ENCODE results near the gene ALDOA. TPM values are rescaled to one million over a fixed set of nuclear protein-coding genes. Genes with fewer than 3 reads are reported as not detected.

Gene ALDOA
- 1,377 to 1,871 TPM (median 1,822 TPM) in 5 replicates for total RNA-seq (2022; extraction: Qiagen RNA extraction; ENCODE audit: low read depth)

GRCh38 chr16:30065102-30065942 is at the start of gene ALDOA:
TSS of gene ALDOA (plus strand) at chr16:30065760. CDS start at chr16:30066898, 1,138 bp downstream.

DNA sequence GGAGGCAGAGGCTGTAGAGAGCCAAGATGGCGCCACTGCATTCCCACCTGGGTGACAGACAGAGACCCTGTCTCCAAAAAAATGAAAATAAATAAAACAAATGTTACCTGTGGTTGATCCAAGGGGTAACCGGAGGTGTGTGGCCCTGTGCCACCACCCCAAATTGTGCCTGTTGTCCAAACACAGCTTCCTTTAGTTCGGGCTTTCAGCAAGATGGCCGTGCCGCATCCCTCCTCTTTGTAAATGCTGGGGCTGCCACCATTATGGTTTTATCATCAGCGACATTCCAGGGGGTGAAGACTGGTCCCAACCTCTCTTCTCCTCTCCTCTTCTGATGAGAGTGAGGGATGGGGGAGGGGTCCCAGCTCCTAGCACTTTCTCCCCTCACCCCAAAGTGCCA is 42.7 kb upstream of the ALDOA start, which contains the start of gene C16orf92:
Gene C16orf92, plus strand, starts transcription at position 312 of the 400 bp plus-strand sequence. CDS start 143 bp downstream, outside the sequence.

GRCh38 chr16:30030841-30031413 is 34.6 kb upstream of the ALDOA start, which contains the start of gene TLCD3B:
TSS of gene TLCD3B (minus strand) at chr16:30031271. CDS start at chr16:30030527, 744 bp downstream.

DNA sequence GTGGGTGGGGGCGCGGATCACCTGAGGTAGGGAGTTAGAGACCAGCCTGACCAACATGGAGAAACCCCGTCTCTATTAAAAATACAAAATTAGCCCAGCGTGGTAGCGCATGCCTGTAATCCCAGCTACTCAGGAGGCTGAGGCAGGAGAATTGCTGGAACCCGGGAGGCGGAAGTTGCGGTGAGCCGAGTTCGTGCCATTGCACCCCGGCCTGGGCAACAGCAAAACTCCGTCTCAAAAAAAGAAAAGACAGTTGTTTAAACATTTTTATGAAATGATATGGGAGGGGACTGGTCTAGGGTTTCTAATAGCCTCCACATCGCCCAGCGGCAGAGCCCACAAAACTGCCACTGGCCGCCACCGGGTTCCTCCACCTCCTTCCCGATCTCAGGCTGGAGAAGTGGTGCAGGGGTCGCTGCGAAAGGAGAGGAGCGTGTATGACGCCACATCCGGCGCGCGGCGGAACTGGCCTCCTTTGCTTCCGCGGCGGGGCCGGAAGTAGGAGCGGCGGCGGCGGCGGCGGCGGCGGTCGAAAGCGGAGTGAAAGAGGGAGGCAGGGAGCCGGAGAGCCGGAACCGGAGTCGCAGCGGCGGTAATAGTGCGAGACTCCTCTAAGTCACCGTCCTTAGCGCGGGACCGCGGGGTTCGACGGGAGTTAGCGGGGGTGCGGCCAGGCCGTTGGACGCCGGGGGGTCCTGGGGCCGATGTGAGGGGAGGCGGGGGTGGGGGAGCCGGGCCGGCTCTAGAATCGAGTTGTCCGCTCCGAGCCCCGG is 10.1 kb downstream of the ALDOA start, which contains the start of gene PPP4C:
Gene PPP4C, plus strand, starts transcription at position 492 of the 773 bp plus-strand sequence. CDS start 384 bp downstream, outside the sequence.

GRCh38 chr16:30091474-30092372 is 26.2 kb downstream of the ALDOA start, which contains the start of gene TBX6:
TSS of gene TBX6 (minus strand) at chr16:30091924. CDS start at chr16:30091193, 731 bp downstream.

DNA sequence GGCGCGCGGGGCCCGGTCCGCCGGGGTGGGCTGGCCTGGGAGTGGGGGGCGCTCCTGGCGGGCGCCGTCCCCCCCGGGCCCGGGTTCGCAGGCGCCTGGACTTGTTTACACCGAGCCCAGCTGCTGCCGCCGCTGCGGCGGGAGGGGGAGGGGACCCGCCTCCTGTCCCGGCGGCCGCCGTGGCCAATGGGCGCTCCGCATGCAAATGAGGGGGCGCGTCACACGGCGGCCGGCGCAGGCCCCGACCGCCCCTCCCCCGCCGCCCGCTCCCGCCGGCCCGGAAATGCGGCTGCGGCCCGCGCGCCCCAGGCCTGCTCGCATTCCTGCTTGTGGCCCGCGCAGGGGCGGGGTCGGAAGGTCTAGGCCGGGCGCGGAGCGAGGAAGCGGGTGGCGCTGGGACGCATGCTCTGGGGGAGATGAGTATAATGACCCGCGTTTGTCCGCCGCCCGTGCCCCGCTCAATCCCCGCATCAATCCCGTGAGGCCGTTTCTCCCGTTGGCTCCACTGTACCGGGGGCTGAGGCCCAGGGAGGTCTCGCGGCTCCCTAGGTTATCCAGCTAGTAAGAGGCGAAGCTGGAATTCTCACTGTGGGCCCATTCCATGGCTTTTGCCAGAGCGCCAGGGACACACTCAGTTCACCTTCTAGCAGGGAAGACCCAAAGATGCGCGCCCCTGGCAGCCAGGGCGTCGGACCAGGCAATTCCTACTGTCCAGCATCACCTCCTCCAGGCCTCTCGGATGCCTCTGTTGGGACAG is 30.7 kb downstream of the ALDOA start, which contains the start of gene YPEL3:
Gene YPEL3, minus strand, starts transcription at position 109 of the 757 bp plus-strand sequence. CDS start 731 bp downstream, outside the sequence.

GRCh38 chr16:30113031-30113710 is 47.6 kb downstream of the ALDOA start, which contains the start of gene GDPD3:
TSS of gene GDPD3 (minus strand) at chr16:30113537. CDS start at chr16:30113478, 59 bp downstream.

Other genes with a start within 250 kb of the ALDOA start
- gene PAGR1, start 249.6 kb upstream of the ALDOA start, total RNA-seq (2022; extraction: Qiagen RNA extraction; ENCODE audit: low read depth) = 35.0 to 50.8 TPM (median 46.6 TPM) in 5 replicates
- gene MVP, start 245.3 kb upstream of the ALDOA start, total RNA-seq (2022; extraction: Qiagen RNA extraction; ENCODE audit: low read depth) = 99.3 to 146 TPM (median 135 TPM) in 5 replicates
- gene CDIPT, start 202.5 kb upstream of the ALDOA start, total RNA-seq (2022; extraction: Qiagen RNA extraction; ENCODE audit: low read depth) = 47.4 to 106 TPM (median 95.8 TPM) in 5 replicates
- 11.0 to 24.3 TPM (median 19.9 TPM) in 5 replicates for gene SEZ6L2, start 166.2 kb upstream of the ALDOA start, total RNA-seq (2022; extraction: Qiagen RNA extraction; ENCODE audit: low read depth)
- gene ASPHD1, start 165.3 kb upstream of the ALDOA start, total RNA-seq (2022; extraction: Qiagen RNA extraction; ENCODE audit: low read depth) = 12.4 to 27.0 TPM (median 23.7 TPM) in 5 replicates
- gene KCTD13, start 139.5 kb upstream of the ALDOA start, total RNA-seq (2022; extraction: Qiagen RNA extraction; ENCODE audit: low read depth) = 9.3 to 20.1 TPM (median 15.0 TPM) in 5 replicates
- 72.2 to 98.5 TPM (median 97.9 TPM) in 5 replicates for gene TMEM219, start 103.7 kb upstream of the ALDOA start, total RNA-seq (2022; extraction: Qiagen RNA extraction; ENCODE audit: low read depth)
- 16.9 to 36.1 TPM (median 34.3 TPM) in 5 replicates for gene TAOK2, start 91.9 kb upstream of the ALDOA start, total RNA-seq (2022; extraction: Qiagen RNA extraction; ENCODE audit: low read depth)
- 9.6 to 19.0 TPM (median 14.5 TPM) in 5 replicates for gene HIRIP3, start 70.1 kb upstream of the ALDOA start, total RNA-seq (2022; extraction: Qiagen RNA extraction; ENCODE audit: low read depth)
- gene INO80E, start 69.5 kb upstream of the ALDOA start, total RNA-seq (2022; extraction: Qiagen RNA extraction; ENCODE audit: low read depth) = 101 to 119 TPM (median 109 TPM) in 5 replicates
- 0.88 to 3.5 TPM (median 2.5 TPM) in 5 replicates for gene DOC2A, start 54.7 kb upstream of the ALDOA start, total RNA-seq (2022; extraction: Qiagen RNA extraction; ENCODE audit: low read depth)
- not detected in 5 replicates for gene C16orf92, start 42.6 kb upstream of the ALDOA start, total RNA-seq (2022; extraction: Qiagen RNA extraction; ENCODE audit: low read depth)
- 0.26 to 0.56 TPM (median 0.36 TPM) in 4 of 5 replicates, not detected in the other for gene TLCD3B, start 34.5 kb upstream of the ALDOA start, total RNA-seq (2022; extraction: Qiagen RNA extraction; ENCODE audit: low read depth)
- 99.1 to 153 TPM (median 144 TPM) in 5 replicates for gene PPP4C, start 10.2 kb downstream of the ALDOA start, total RNA-seq (2022; extraction: Qiagen RNA extraction; ENCODE audit: low read depth)
- 0.20 to 0.50 TPM (median 0.27 TPM) in 5 replicates for gene TBX6, start 26.2 kb downstream of the ALDOA start, total RNA-seq (2022; extraction: Qiagen RNA extraction; ENCODE audit: low read depth)
- gene YPEL3, start 30.5 kb downstream of the ALDOA start, total RNA-seq (2022; extraction: Qiagen RNA extraction; ENCODE audit: low read depth) = 4.2 to 10.8 TPM (median 8.6 TPM) in 5 replicates
- gene GDPD3, start 47.8 kb downstream of the ALDOA start, total RNA-seq (2022; extraction: Qiagen RNA extraction; ENCODE audit: low read depth) = 1.1 to 2.1 TPM (median 1.6 TPM) in 5 replicates
- gene MAPK3, start 57.5 kb downstream of the ALDOA start, total RNA-seq (2022; extraction: Qiagen RNA extraction; ENCODE audit: low read depth) = 34.6 to 39.2 TPM (median 36.7 TPM) in 5 replicates
- 2.7 to 5.1 TPM (median 3.0 TPM) in 5 replicates for gene CORO1A, start 117.8 kb downstream of the ALDOA start, total RNA-seq (2022; extraction: Qiagen RNA extraction; ENCODE audit: low read depth)
- 162 to 210 TPM (median 202 TPM) in 5 replicates for gene BOLA2B, start 127.9 kb downstream of the ALDOA start, total RNA-seq (2022; extraction: Qiagen RNA extraction; ENCODE audit: low read depth)
- gene SLX1A, start 128.1 kb downstream of the ALDOA start, total RNA-seq (2022; extraction: Qiagen RNA extraction; ENCODE audit: low read depth) = 6.4 to 29.4 TPM (median 11.8 TPM) in 5 replicates
- 4.1 to 12.4 TPM (median 7.9 TPM) in 5 replicates for gene SULT1A3, start 133.5 kb downstream of the ALDOA start, total RNA-seq (2022; extraction: Qiagen RNA extraction; ENCODE audit: low read depth)
- 0.62 to 3.6 TPM (median 2.0 TPM) in 5 replicates for gene NPIPB13, start 182.7 kb downstream of the ALDOA start, total RNA-seq (2022; extraction: Qiagen RNA extraction; ENCODE audit: low read depth)